Pancreas (tissue), 10 donors: Measurements from ENCODE around the gene ZNF793. TPM values are rescaled to one million over a fixed set of nuclear protein-coding genes. Genes with fewer than 3 reads are reported as not detected.

Source experiments
- ATAC-seq, 4 donors: fragments of 200-7000 bp; cut with Tn5 transposase; one replicate each; pipeline versions ENCODE4 v1.8.0 to v1.9.1; 2020; ENCODE audit warnings: mild to moderate bottlenecking in 4 of 4, moderate library complexity in 4 of 4
- DNase-seq, 6 donors: peaks; one replicate each; pipeline ENCODE4 v3.0.0-alpha.2; 2020
- FAIRE-seq: peaks from 2 replicates; lab custom pipeline; 2012; peaks lifted over from hg19 to GRCh38; lab: Jason Lieb, UNC
- H3K27ac ChIP-seq, 4 donors: fragments of 200-600 bp; sonication (generic); 1 replicate in 3 of 4; 2 replicates in 1 of 4; pipeline versions ENCODE4 v1.5.0 to v1.8.0; 2020
- H3K27me3 ChIP-seq, 4 donors: fragments of 200-600 bp; one replicate each; pipeline ENCODE4 v1.8.0; 2021
- H3K36me3 ChIP-seq, 3 donors: fragments of 200-600 bp; sonication (generic) in 1 of 3; one replicate each; pipeline versions ENCODE4 v1.5.0 to v1.8.0; 2020 to 2021
- H3K4me1 ChIP-seq, 3 donors: fragments of 200-600 bp; one replicate each; pipeline ENCODE4 v1.8.0; 2021
- H3K4me3 ChIP-seq, 4 donors: fragments of 200-600 bp; sonication (generic) in 2 of 4; one replicate each; pipeline versions ENCODE4 v1.5.0 to v1.8.0; 2020 to 2021
- H3K9me3 ChIP-seq, 4 donors: fragments of 200-600 bp; one replicate each; pipeline ENCODE4 v1.8.0; 2021
- WGBS, 2 donors: extraction: QIAGEN DNeasy Blood & Tissue Kit; methylation state at CpG; one replicate each; pipeline ENCODE4 v1.1.7; 2013; 5-methylcytosine and 5-hydroxymethylcytosine counted together
- intact Hi-C, 3 donors: fragments of 100-400 bp; cut with DNase I; formaldehyde crosslinking; loops; one replicate each; pipeline versions ENCODE4 v1.11.1 to v1.14.2; 2022
- polyA plus RNA-seq, 2 donors: library from polyadenylated mRNA; stranded (reverse); fragments of 200-250 nt; gene quantifications; one replicate each; pipeline ENCODE4 v1.2.3, GENCODE V29; 2013
- total RNA-seq, 6 donors: library from RNA; stranded (reverse); fragmentation: NEBNext Ultra II Directional in 4 of 6; extraction: Animal tissue kit (Norgen Biotek cat#: 25700) in 4 of 6; gene quantifications; one replicate each; pipeline versions ENCODE4 v1.2.1 to v1.2.4, GENCODE V29; 2021 to 2023
- TF ChIP-seq, protein P1 (sequence below), 4 donors: fragments of 200-600 bp; sonication (generic) in 3 of 4; IDR thresholded peaks; one replicate each; pipeline versions ENCODE4 v1.5.0 to v1.8.0; 2021; ENCODE audit warnings: antibody characterized with exemption in 4 of 4
- donor health status: healthy with polysubstance abuse.
- donor health status: DM: no; HTN: no; CAD: no; lungs with moderate emphysema.
- donor health status: DM: no; HTN: no; CAD: no.
- donor health status: control.
- donor health status: control.
- donor health status: Bipolar disorder and iron deficiency.
- donor health status: DM: yes; HTN: yes; CAD: no.
- donor health status: DM: no; HTN: no; CAD: no.
- donor health status: DM: no; HTN: no; CAD: no.
- donor health status: DM: yes; HTN: yes; CAD: no.

Gene ZNF793
- total and polyA plus RNA-seq, 8 donors: 1.3 to 3.6 (median 2.0) TPM

DNA sequence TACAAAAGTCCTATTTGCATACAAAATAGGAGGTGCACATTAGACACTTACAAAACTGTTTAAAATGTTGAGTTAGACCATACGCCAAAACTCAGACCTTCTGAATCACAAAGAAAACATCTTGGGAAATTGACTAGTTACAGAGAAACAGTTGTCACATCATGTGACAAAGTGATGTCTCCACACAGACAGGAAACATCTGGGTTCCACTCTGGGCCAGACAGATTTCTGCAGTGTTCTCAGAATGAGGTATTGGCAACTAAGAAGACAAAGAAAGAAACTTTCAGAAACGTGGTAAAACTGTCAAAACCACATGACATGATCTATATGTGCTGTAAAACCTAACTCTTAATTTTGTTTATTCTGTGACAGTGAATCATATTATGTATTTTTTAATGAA, 6.7 kb downstream of the ZNF793 start:
- TF ChIP-seq, protein P1, sequence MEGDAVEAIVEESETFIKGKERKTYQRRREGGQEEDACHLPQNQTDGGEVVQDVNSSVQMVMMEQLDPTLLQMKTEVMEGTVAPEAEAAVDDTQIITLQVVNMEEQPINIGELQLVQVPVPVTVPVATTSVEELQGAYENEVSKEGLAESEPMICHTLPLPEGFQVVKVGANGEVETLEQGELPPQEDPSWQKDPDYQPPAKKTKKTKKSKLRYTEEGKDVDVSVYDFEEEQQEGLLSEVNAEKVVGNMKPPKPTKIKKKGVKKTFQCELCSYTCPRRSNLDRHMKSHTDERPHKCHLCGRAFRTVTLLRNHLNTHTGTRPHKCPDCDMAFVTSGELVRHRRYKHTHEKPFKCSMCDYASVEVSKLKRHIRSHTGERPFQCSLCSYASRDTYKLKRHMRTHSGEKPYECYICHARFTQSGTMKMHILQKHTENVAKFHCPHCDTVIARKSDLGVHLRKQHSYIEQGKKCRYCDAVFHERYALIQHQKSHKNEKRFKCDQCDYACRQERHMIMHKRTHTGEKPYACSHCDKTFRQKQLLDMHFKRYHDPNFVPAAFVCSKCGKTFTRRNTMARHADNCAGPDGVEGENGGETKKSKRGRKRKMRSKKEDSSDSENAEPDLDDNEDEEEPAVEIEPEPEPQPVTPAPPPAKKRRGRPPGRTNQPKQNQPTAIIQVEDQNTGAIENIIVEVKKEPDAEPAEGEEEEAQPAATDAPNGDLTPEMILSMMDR (IDR thresholded peaks at IDR 0.05): no peak
- no peak for FAIRE-seq
- 61 to 66% methylated on average over 2 of the region's 2 CpGs for WGBS, 2 donors

DNA sequence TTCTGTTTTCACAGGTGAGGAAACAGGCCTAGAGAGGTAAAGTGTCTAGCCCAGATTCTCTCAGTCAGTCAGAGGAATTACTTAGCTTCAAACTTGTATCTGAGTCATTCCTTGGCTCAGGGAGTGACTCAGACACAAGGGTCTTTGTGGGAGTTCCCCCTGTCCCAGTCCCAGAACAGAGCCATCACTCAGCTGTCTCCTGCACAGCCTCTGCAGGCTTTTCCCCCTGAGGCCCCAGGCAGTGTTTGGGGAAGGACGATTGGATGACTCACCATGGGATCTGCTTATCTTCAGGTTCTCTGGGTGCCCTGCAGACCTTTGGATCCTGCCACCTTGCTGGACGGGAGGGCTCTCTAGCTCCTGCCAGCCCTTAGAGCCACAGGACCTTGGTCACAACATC, 13.2 kb downstream of the ZNF793 start:
- Histone ChIP-seq H3K4me1 (no peaks in the 10 kb centered on the region), H3K27me3 (no peaks in the 10 kb centered on the region), H3K4me3 (no peak overlapping the region), H3K36me3 (peaks cover 0 to 23% (median 0%) of the 10 kb centered on the region in 3 donors), H3K27ac (no peak overlapping the region), H3K9me3 (no peaks in the 10 kb centered on the region)
- intact Hi-C loops: no loop called here
- ATAC-seq: no peak
- TF ChIP-seq, protein P1 (IDR thresholded peaks at IDR 0.05): no peak
- FAIRE-seq: no peak
- WGBS, 2 donors: 47 to 64% methylated on average over 2 of the region's 2 CpGs
- no peak for DNase-seq

More for the DNA sequence above, 6.7 kb downstream of the ZNF793 start:
- H3K4me3 ChIP-seq: no peak overlapping the region
- no peaks in the 10 kb centered on the region for H3K4me1 ChIP-seq
- peaks cover 0 to 7% (median 0%) of the 10 kb centered on the region in 3 donors for H3K36me3 ChIP-seq
- ATAC-seq (no peak), DNase-seq (no peak)
- intact Hi-C loops: no loop called here
- no peak overlapping the region for H3K27ac ChIP-seq
- H3K9me3 ChIP-seq: no peaks in the 10 kb centered on the region
- H3K27me3 ChIP-seq: no peaks in the 10 kb centered on the region

DNA sequence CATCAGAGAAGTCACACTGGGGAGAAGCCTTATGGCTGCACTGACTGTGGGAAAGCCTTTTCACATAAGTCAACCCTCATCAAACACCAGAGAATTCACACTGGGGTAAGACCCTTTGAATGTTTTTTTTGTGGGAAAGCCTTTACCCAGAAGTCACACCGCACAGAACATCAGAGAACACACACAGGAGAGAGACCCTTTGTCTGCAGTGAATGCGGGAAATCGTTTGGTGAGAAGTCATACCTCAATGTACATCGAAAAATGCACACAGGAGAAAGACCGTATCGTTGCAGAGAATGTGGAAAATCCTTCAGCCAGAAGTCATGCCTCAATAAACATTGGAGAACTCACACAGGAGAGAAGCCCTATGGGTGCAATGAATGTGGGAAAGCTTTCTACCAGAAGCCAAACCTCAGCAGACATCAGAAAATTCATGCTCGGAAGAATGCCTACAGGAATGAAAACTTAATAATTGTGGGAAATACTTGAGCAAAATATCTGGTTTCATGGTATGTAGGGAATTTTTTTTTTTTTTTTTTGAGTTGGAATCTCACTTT, 30.7 kb downstream of the ZNF793 start:
- FAIRE-seq: no peak
- DNase-seq: no peak
- peaks cover 0 to 37% (median 35%) of the 10 kb centered on the region in 3 donors for H3K36me3 ChIP-seq

DNA sequence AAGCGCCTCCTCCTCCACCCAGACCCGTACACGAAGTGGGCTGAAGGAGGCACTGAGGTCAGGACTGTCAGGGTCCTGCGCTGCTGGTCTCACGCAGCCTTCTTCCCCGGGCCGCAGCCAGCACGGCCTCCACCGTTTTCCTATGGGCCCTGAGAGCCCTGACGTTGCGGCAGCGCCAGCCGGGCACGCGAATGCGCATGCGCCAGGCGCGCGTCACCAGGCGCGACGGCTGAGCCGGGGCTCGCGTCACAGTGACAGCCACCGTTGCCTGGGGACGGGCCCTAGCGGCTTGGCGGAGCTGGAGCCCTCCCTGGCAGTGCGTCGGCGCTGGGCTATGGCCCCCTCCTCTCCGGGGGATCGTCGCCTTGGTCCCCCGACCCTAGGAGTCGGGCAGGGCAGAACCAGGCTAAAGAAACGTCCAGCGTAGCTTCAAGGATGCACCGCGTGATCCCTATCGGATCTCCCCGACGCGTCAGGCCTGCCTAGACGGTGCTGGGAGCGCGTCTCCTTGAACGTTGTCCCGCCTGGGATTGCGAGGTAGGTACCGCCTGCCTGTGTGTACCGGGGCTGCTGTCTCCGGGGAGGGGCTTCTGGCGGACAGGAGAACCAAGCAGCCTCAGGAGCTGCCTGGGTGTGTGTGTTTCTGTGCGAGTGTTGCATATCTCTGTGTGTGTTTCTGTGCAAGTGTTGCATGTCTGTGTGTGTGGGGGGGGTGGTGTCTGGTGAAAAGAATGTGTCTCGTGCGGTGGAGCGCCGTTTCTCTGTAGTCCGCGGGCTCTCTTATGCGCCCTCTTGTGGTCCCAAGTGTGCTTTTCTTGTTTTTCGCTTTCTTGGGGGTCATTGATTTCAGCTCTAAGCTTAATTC, 44.6 kb downstream of the ZNF793 start:
- H3K36me3 ChIP-seq: no peaks in the 10 kb centered on the region
- peaks cover 0 to 17% (median 0%) of the 10 kb centered on the region in 4 donors for H3K9me3 ChIP-seq
- FAIRE-seq: no peak
- H3K4me1 ChIP-seq: no peaks in the 10 kb centered on the region
- peak overlapping the region in 1 of 4 donors; percentile 17 for H3K4me3 ChIP-seq
- no peak overlapping the region for H3K27ac ChIP-seq
- intact Hi-C loops: no loop called here
- no peaks in the 10 kb centered on the region for H3K27me3 ChIP-seq
- peak in 1 of 6 donors; percentile 34 for DNase-seq
- peak in 1 of 4 donors; percentile 36 for ATAC-seq
- WGBS, 2 donors: 4 to 5% methylated on average over 64 to 65 of the region's 65 CpGs
- TF ChIP-seq, protein P1 (IDR thresholded peaks at IDR 0.05): no peak

More for the DNA sequence above, 30.7 kb downstream of the ZNF793 start:
- intact Hi-C loops: no loop called here
- no peak for ATAC-seq
- Histone ChIP-seq H3K4me3 (no peak overlapping the region), H3K9me3 (peaks cover 0 to 6% (median 1%) of the 10 kb centered on the region in 4 donors), H3K27ac (no peak overlapping the region), H3K27me3 (no peaks in the 10 kb centered on the region), H3K4me1 (no peaks in the 10 kb centered on the region)
- 95% methylated on average over 7 of the region's 7 CpGs for WGBS, 2 donors
- TF ChIP-seq, protein P1 (IDR thresholded peaks at IDR 0.05): no peak
